Astrocyte of the cerebellum (primary cell): ENCODE data around the gene COL23A1.

Experiments used
- DNase-seq: peaks from one replicate; pipeline ENCODE4 v3.0.0-alpha.2; 2011; ENCODE audit warnings: low read depth
- H3K4me3 ChIP-seq: 2 replicates; pipeline ENCODE4 v1.5.1; 2011; ENCODE audit warnings: mild to moderate bottlenecking, low read depth, low read length, moderate library complexity
- CTCF ChIP-seq: IDR thresholded peaks from 2 replicates; pipeline ENCODE4 v1.5.1; 2012; ENCODE audit warnings: low read length, low read depth, moderate library complexity, mild to moderate bottlenecking; ENCODE audit errors: missing control alignments
- in situ Hi-C: cut with HindIII; loops from 2 replicates; pipeline ENCODE4 v1.10.0; 2017; ENCODE audit warnings: low sequenced_read_pairs

The COL23A1 gene

GRCh38 chr5:178434851-178435250 is 155.3 kb downstream of the COL23A1 start:
- in situ Hi-C loops, result no loop called here
- H3K4me3 ChIP-seq, result no peak overlapping the region
- DNase-seq, result no peak
- no peak for TF ChIP-seq CTCF

- no peak for DNase-seq
- no peak for TF ChIP-seq CTCF
- H3K4me3 ChIP-seq, result no peak overlapping the region
- in situ Hi-C loops, result no loop called here
These were observed 156.0 kb downstream of the COL23A1 start for GRCh38 chr5:178434016-178434761.

- TF ChIP-seq CTCF, result no peak
- in situ Hi-C loops, result no loop called here
- DNase-seq, result no peak
- H3K4me3 ChIP-seq, result no peak overlapping the region
These were observed 156.9 kb downstream of the COL23A1 start for GRCh38 chr5:178433273-178433775.

- in situ Hi-C loops, result no loop called here
- DNase-seq, result no peak
- H3K4me3 ChIP-seq, result no peak overlapping the region
- no peak for TF ChIP-seq CTCF
These were observed 157.5 kb downstream of the COL23A1 start for GRCh38 chr5:178432421-178433272.

GRCh38 chr5:178431782-178432165 is 158.4 kb downstream of the COL23A1 start:
- no peak for TF ChIP-seq CTCF
- in situ Hi-C loops, result no loop called here
- no peak for DNase-seq
- H3K4me3 ChIP-seq, result no peak overlapping the region

- no peak overlapping the region for H3K4me3 ChIP-seq
- no peak for TF ChIP-seq CTCF
- no peak for DNase-seq
- in situ Hi-C loops, result no loop called here
These were observed 159.0 kb downstream of the COL23A1 start for GRCh38 chr5:178431063-178431781.
